Nephron (organoid): ENCODE data around the gene SYT2.
"Not testable (repeated sequence)": the region's sequence is repeated elsewhere in the genome, so short reads cannot be mapped to it uniquely, and the experiment has no call there.

ENCODE experiments used
- H3K27ac Mint-ChIP-seq, 3 experiments: 2 replicates each; pipeline ENCODE4 v1.8.0; 2020; ENCODE audit warnings: mixed read lengths in 3 of 3, mild to moderate bottlenecking in 2 of 3, moderate library complexity in 1 of 3
- H3K27me3 Mint-ChIP-seq: 2 replicates; pipeline ENCODE4 v1.8.0; 2021; ENCODE audit warnings: low read depth, mild to moderate bottlenecking, moderate library complexity, mixed read lengths
- H3K36me3 Mint-ChIP-seq: 2 replicates; pipeline ENCODE4 v1.8.0; 2020; ENCODE audit warnings: low read depth, mixed read lengths
- H3K4me1 Mint-ChIP-seq: 2 replicates; pipeline ENCODE4 v1.8.0; 2020; ENCODE audit warnings: mixed read lengths
- H3K4me3 Mint-ChIP-seq, 3 experiments: 2 replicates each; pipeline ENCODE4 v1.8.0; 2020; ENCODE audit warnings: mild to moderate bottlenecking in 3 of 3, mixed read lengths in 3 of 3, moderate library complexity in 2 of 3
- H3K9me3 Mint-ChIP-seq: 2 replicates; pipeline ENCODE4 v1.8.0; 2020; ENCODE audit warnings: mixed read lengths

The SYT2 gene

DNA sequence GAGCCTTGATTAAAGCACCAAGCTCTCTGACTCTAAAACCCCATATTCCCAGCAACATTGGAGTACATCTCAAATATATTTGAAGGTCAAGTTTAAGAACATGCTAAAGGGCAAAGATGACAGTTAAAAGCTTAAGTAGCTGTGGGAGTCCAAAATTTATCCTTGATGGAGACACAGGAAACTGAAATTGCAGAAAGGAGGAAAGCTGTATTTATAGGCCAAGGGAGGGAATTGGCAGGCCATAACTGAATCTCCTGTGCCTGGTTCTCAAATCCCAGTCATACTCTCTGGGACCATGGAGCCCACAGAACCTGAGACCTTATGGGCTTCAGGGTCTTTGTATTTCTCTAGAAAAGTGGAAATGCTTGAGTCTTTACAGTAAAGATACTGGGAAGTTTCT, 167.8 kb downstream of the SYT2 start:
- not testable (repeated sequence) for H3K27me3 Mint-ChIP-seq, H3K9me3 Mint-ChIP-seq, H3K36me3 Mint-ChIP-seq
- H3K27ac Mint-ChIP-seq: peak overlapping the region; percentile 91 to 98 (median 91)
- H3K4me3 Mint-ChIP-seq: peak overlapping the region; percentile 81 to 92 (median 85)
- peaks cover 69% of the 10 kb centered on the region for H3K4me1 Mint-ChIP-seq

DNA sequence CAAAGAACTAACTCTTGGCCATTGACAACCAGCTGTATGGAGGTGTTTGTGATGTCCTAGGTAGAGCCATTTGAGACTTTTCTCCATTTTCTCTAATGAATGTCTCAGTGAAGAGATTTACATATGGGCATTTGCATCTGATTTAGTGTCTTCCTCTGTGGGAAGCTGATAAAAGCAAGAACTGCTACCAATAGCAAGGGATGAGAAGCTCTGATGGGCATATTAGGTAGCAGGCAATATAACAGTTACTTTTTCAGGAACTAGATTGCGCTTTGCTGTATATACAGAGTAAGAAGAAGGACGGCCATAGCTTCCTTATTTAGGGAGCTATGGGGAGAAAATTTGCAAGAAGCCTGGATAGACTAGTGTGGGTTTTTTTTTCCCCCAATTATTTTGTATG, 169.4 kb downstream of the SYT2 start:
- H3K4me3 Mint-ChIP-seq: peak overlapping the region; percentile 79 to 92 (median 85)
- H3K36me3 Mint-ChIP-seq, H3K27me3 Mint-ChIP-seq, H3K9me3 Mint-ChIP-seq: not testable (repeated sequence)
- peak overlapping the region; percentile 95 to 98 (median 97) for H3K27ac Mint-ChIP-seq
- peaks cover 53% of the 10 kb centered on the region for H3K4me1 Mint-ChIP-seq
